ENCODE measurements around the gene ZNF793.

Gene ZNF793

GRCh38 chr19:37506387-37507166 lies at the start of gene ZNF793:
Gene ZNF793, plus strand, starts transcription at chr19:37506939. Its CDS starts 16,501 bp downstream, at chr19:37523440.
- no peak for DNase-seq

GRCh38 chr19:37466277-37466797 lies 40.4 kb upstream of the ZNF793 start:
- no peak for DNase-seq

GRCh38 chr19:37466798-37467607 lies 39.7 kb upstream of the ZNF793 start, which contains the start of gene ZNF569:
Gene ZNF569, minus strand, starts transcription at chr19:37467444. Its CDS starts 22,523 bp downstream, at chr19:37444921.
- peak; percentile 73 to 87 for DNase-seq

- DNase-seq, result no peak
These were observed 39.1 kb upstream of the ZNF793 start for GRCh38 chr19:37467608-37468090.

- peak; percentile 31 to 86 for DNase-seq
These were observed 37.6 kb upstream of the ZNF793 start, which contains the start of gene ZNF570 for GRCh38 chr19:37468961-37469777. Gene ZNF570, plus strand, starts transcription at chr19:37469356. Its CDS starts 999 bp downstream, at chr19:37470355.

GRCh38 chr19:37470216-37470615 lies 36.5 kb upstream of the ZNF793 start:
- DNase-seq, result no peak

GRCh38 chr19:37472165-37472564 lies 34.6 kb upstream of the ZNF793 start:
- no peak for DNase-seq

- DNase-seq, result no peak
These were observed 22.2 kb upstream of the ZNF793 start for GRCh38 chr19:37484406-37485168.

- no peak for DNase-seq
These were observed 14.5 kb upstream of the ZNF793 start for GRCh38 chr19:37492213-37492612.

GRCh38 chr19:37505958-37506386 lies 767 bp upstream of the ZNF793 start:
- DNase-seq, result no peak

GRCh38 chr19:37507167-37507464 lies 377 bp downstream of the ZNF793 start:
- no peak for DNase-seq

GRCh38 chr19:37511186-37511585 lies 4.4 kb downstream of the ZNF793 start:
- no peak for DNase-seq

- DNase-seq, result no peak
These were observed 5.1 kb downstream of the ZNF793 start for GRCh38 chr19:37511821-37512220.

- no peak for DNase-seq
These were observed 6.7 kb downstream of the ZNF793 start for GRCh38 chr19:37513397-37513796.

GRCh38 chr19:37519890-37520289 lies 13.2 kb downstream of the ZNF793 start:
- DNase-seq, result no peak

- DNase-seq, result no peak
These were observed 30.7 kb downstream of the ZNF793 start for GRCh38 chr19:37537391-37537947.

- DNase-seq, result no peak
These were observed 44.6 kb downstream of the ZNF793 start for GRCh38 chr19:37551129-37551993.

- DNase-seq, result no peak
These were observed 56.8 kb downstream of the ZNF793 start for GRCh38 chr19:37563518-37563917.

GRCh38 chr19:37564624-37565369 lies 58.1 kb downstream of the ZNF793 start:
- no peak for DNase-seq

- no peak for DNase-seq
These were observed 58.6 kb downstream of the ZNF793 start for GRCh38 chr19:37565370-37565669.
